Peyer's patch (tissue), 4 donors: ENCODE results near the gene P2RX7.

Source experiments
- CTCF ChIP-seq, 6 experiments: fragments of 450-650 bp in 4 of 6; fragments of 200-600 bp in 2 of 6; sonication (generic) in 1 of 6; IDR thresholded peaks; one replicate each; pipeline ENCODE4 v1.5.1; 2017 to 2019; ENCODE audit warnings: antibody characterized with exemption in 6 of 6, mild to moderate bottlenecking in 3 of 6, moderate library complexity in 1 of 6
- POLR2A ChIP-seq, 2 donors: fragments of 450-650 bp; IDR thresholded peaks; one replicate each; pipeline ENCODE4 v1.5.1; 2017; ENCODE audit warnings: antibody characterized with exemption in 2 of 2, mild to moderate bottlenecking in 2 of 2, moderate library complexity in 2 of 2

- no peak for TF ChIP-seq CTCF (IDR thresholded peaks at IDR 0.05)
- TF ChIP-seq POLR2A (IDR thresholded peaks at IDR 0.05) = no peak
Measured at GRCh38 chr12:121090586-121091514, 41.8 kb upstream of the P2RX7 start.
